ENCODE results near the gene POLD3. TPM values are rescaled to one million over a fixed set of nuclear protein-coding genes. Genes with fewer than 3 reads are reported as not detected.

The POLD3 gene
- polyA plus RNA-seq, 1 donor from 2014 or later: 16.8 TPM

GRCh38 chr11:74615311-74615710, 22.9 kb downstream of the POLD3 start:
- Histone ChIP-seq H3K27me3 (ENCODE audit: insufficient read depth, low read depth, low read length) (no peaks in the 10 kb centered on the region), H3K79me2 (replicated peaks; ENCODE audit: insufficient read depth, low read length) (no peaks in the 10 kb centered on the region), H2AFZ (ENCODE audit: low read depth, low read length) (no peak overlapping the region), H3K27ac (ENCODE audit: low read length) (no peak overlapping the region), H3K9me2 (ENCODE audit: insufficient read depth, low read length) (no peaks in the 10 kb centered on the region), H3K36me3 (ENCODE audit: insufficient read depth, low read length) (peaks cover 10% of the 10 kb centered on the region), H3K9ac (ENCODE audit: low read length) (no peak overlapping the region), H3K9me3 (ENCODE audit: low read length) (no peaks in the 10 kb centered on the region), H3K4me2 (ENCODE audit: low read length) (no peak overlapping the region), H4K20me1 (ENCODE audit: insufficient read depth) (no peaks in the 10 kb centered on the region), H3K4me3 (ENCODE audit: low read length) (no peak overlapping the region), H3F3A (ENCODE audit: insufficient read depth, low read length, poor library complexity, severe bottlenecking) (no peaks in the 10 kb centered on the region)
- no peak for TF ChIP-seq EZH2 (IDR thresholded peaks at IDR 0.05; ENCODE audit: borderline replicate concordance, insufficient read depth, low read length, poor library complexity, severe bottlenecking)

DNA sequence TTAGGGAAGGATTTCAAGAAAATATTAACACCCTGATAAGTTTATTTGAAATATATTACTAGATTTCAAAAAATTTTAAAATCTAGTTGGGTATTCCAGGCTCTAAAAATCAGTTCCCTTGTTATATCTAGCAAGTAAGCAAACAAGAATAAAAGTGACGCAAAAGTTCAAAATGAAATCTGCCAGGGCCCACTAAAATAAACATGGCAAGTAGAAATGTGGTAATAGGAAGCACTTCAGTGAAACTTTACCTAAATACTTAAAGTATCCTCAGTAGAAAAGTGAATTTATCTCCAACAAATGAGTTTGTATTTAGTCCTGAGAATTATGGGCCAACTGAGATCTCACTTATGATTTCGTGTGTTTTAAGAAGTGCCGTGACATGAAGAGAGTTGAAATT, 23.6 kb downstream of the POLD3 start:
- peaks cover 10% of the 10 kb centered on the region for H3K36me3 ChIP-seq (ENCODE audit: insufficient read depth, low read length)
- H3F3A ChIP-seq (ENCODE audit: insufficient read depth, low read length, poor library complexity, severe bottlenecking): no peaks in the 10 kb centered on the region
- no peak for TF ChIP-seq SMC3 (conservative IDR thresholded peaks at IDR 0.05; ENCODE audit: poor library complexity)
- TF ChIP-seq, protein P1, sequence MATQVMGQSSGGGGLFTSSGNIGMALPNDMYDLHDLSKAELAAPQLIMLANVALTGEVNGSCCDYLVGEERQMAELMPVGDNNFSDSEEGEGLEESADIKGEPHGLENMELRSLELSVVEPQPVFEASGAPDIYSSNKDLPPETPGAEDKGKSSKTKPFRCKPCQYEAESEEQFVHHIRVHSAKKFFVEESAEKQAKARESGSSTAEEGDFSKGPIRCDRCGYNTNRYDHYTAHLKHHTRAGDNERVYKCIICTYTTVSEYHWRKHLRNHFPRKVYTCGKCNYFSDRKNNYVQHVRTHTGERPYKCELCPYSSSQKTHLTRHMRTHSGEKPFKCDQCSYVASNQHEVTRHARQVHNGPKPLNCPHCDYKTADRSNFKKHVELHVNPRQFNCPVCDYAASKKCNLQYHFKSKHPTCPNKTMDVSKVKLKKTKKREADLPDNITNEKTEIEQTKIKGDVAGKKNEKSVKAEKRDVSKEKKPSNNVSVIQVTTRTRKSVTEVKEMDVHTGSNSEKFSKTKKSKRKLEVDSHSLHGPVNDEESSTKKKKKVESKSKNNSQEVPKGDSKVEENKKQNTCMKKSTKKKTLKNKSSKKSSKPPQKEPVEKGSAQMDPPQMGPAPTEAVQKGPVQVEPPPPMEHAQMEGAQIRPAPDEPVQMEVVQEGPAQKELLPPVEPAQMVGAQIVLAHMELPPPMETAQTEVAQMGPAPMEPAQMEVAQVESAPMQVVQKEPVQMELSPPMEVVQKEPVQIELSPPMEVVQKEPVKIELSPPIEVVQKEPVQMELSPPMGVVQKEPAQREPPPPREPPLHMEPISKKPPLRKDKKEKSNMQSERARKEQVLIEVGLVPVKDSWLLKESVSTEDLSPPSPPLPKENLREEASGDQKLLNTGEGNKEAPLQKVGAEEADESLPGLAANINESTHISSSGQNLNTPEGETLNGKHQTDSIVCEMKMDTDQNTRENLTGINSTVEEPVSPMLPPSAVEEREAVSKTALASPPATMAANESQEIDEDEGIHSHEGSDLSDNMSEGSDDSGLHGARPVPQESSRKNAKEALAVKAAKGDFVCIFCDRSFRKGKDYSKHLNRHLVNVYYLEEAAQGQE (IDR thresholded peaks at IDR 0.05; ENCODE audit: borderline replicate concordance): no peak
- TF ChIP-seq EP300 (conservative IDR thresholded peaks at IDR 0.05; ENCODE audit: poor library complexity, severe bottlenecking): no peak
- no peak for TF ChIP-seq TAF1 (IDR thresholded peaks at IDR 0.05; ENCODE audit: low read depth)
- no peak for TF ChIP-seq EZH2 (IDR thresholded peaks at IDR 0.05; ENCODE audit: borderline replicate concordance, insufficient read depth, low read length, poor library complexity, severe bottlenecking)
- no peak for TF ChIP-seq CTCF (IDR thresholded peaks at IDR 0.05; ENCODE audit: poor library complexity, severe bottlenecking)
- TF ChIP-seq POLR2AphosphoS5 (IDR thresholded peaks at IDR 0.05): no peak
- TF ChIP-seq RAD21 (conservative IDR thresholded peaks at IDR 0.05): no peak
- no peak for TF ChIP-seq MXI1 (conservative IDR thresholded peaks at IDR 0.05; ENCODE audit: poor library complexity, severe bottlenecking)
- no peaks in the 10 kb centered on the region for H3K9me2 ChIP-seq (ENCODE audit: insufficient read depth, low read length)
- no peaks in the 10 kb centered on the region for H3K27me3 ChIP-seq (ENCODE audit: insufficient read depth, low read depth, low read length)
- H4K20me1 ChIP-seq (ENCODE audit: insufficient read depth): no peaks in the 10 kb centered on the region
- no peak overlapping the region for H3K27ac ChIP-seq (ENCODE audit: low read length)
- no peak overlapping the region for H3K9ac ChIP-seq (ENCODE audit: low read length)
- H3K79me2 ChIP-seq (replicated peaks; ENCODE audit: insufficient read depth, low read length): no peaks in the 10 kb centered on the region
- H3K4me2 ChIP-seq (ENCODE audit: low read length): no peak overlapping the region
- no peaks in the 10 kb centered on the region for H3K9me3 ChIP-seq (ENCODE audit: low read length)
- H3K4me3 ChIP-seq (ENCODE audit: low read length): no peak overlapping the region
- H2AFZ ChIP-seq (ENCODE audit: low read depth, low read length): no peak overlapping the region

DNA sequence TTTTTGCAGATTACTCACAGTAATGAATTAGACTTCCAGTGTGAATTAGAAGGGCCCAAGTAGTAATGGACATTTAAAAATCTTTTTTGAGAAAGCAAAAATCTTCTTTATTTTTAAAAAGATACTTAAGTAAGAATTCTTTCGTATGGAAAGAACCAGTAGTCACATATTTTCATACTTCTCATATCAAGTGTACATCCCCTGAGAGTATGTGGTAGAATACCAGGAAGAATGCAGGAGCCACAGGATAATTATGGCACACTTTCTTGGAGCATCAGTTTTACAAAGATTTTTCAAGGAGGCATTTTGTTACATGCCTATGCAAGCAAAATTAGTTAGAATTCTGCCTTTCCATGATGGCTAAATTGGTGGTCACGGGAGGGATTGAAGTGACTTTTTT, 28.1 kb downstream of the POLD3 start:
- Histone ChIP-seq H3K27me3 (ENCODE audit: insufficient read depth, low read depth, low read length) (no peaks in the 10 kb centered on the region), H3K9ac (ENCODE audit: low read length) (no peak overlapping the region), H3K79me2 (replicated peaks; ENCODE audit: insufficient read depth, low read length) (no peaks in the 10 kb centered on the region), H3F3A (ENCODE audit: insufficient read depth, low read length, poor library complexity, severe bottlenecking) (no peaks in the 10 kb centered on the region), H3K9me2 (ENCODE audit: insufficient read depth, low read length) (no peaks in the 10 kb centered on the region), H3K4me2 (ENCODE audit: low read length) (no peak overlapping the region), H2AFZ (ENCODE audit: low read depth, low read length) (no peak overlapping the region), H3K4me3 (ENCODE audit: low read length) (no peak overlapping the region), H4K20me1 (ENCODE audit: insufficient read depth) (no peaks in the 10 kb centered on the region), H3K9me3 (ENCODE audit: low read length) (no peaks in the 10 kb centered on the region), H3K36me3 (ENCODE audit: insufficient read depth, low read length) (peaks cover 10% of the 10 kb centered on the region), H3K27ac (ENCODE audit: low read length) (no peak overlapping the region)
- TF ChIP-seq RAD21 (conservative IDR thresholded peaks at IDR 0.05) (no peak), SMC3 (conservative IDR thresholded peaks at IDR 0.05; ENCODE audit: poor library complexity) (no peak), CTCF (IDR thresholded peaks at IDR 0.05; ENCODE audit: poor library complexity, severe bottlenecking) (no peak), EP300 (conservative IDR thresholded peaks at IDR 0.05; ENCODE audit: poor library complexity, severe bottlenecking) (no peak), MXI1 (conservative IDR thresholded peaks at IDR 0.05; ENCODE audit: poor library complexity, severe bottlenecking) (no peak), POLR2AphosphoS5 (IDR thresholded peaks at IDR 0.05) (no peak), TAF1 (IDR thresholded peaks at IDR 0.05; ENCODE audit: low read depth) (no peak), EZH2 (IDR thresholded peaks at IDR 0.05; ENCODE audit: borderline replicate concordance, insufficient read depth, low read length, poor library complexity, severe bottlenecking) (no peak)
- TF ChIP-seq, protein P1 (IDR thresholded peaks at IDR 0.05; ENCODE audit: borderline replicate concordance): no peak
